ENCODE results near the gene PALLD. TPM values are rescaled to one million over a fixed set of nuclear protein-coding genes. Genes with fewer than 3 reads are reported as not detected.

Gene PALLD
- total RNA-seq, 1 donor from 2014 or later = 69.2 TPM

- no peak for DNase-seq (ENCODE audit: low read depth)
- Histone ChIP-seq H3K27me3 (ENCODE audit: control insufficient read depth, insufficient read depth, low read length) (no peaks in the 10 kb centered on the region), H3K4me3 (ENCODE audit: low read depth, low read length) (no peak overlapping the region), H3K36me3 (ENCODE audit: control insufficient read depth, insufficient read depth, low read length) (no peaks in the 10 kb centered on the region)
- no peak for FAIRE-seq
- TF ChIP-seq CTCF (IDR thresholded peaks at IDR 0.05; ENCODE audit: insufficient read depth, low read length, severe bottlenecking) = no peak
Measured at GRCh38 chr4:168685136-168685809, 188.4 kb downstream of the PALLD start.

GRCh38 chr4:168688584-168688983 lies 191.7 kb downstream of the PALLD start:
- DNase-seq (ENCODE audit: low read depth) (no peak), FAIRE-seq (no peak)
- Histone ChIP-seq H3K4me3 (ENCODE audit: low read depth, low read length) (no peak overlapping the region), H3K27me3 (ENCODE audit: control insufficient read depth, insufficient read depth, low read length) (no peaks in the 10 kb centered on the region), H3K36me3 (ENCODE audit: control insufficient read depth, insufficient read depth, low read length) (no peaks in the 10 kb centered on the region)
- no peak for TF ChIP-seq CTCF (IDR thresholded peaks at IDR 0.05; ENCODE audit: insufficient read depth, low read length, severe bottlenecking)

- H3K36me3 ChIP-seq (ENCODE audit: control insufficient read depth, insufficient read depth, low read length) = no peaks in the 10 kb centered on the region
Measured at GRCh38 chr4:168689791-168690190, 192.9 kb downstream of the PALLD start.

GRCh38 chr4:168690199-168690598 lies 193.3 kb downstream of the PALLD start:
- TF ChIP-seq CTCF (IDR thresholded peaks at IDR 0.05; ENCODE audit: insufficient read depth, low read length, severe bottlenecking) = no peak
- DNase-seq (ENCODE audit: low read depth) = no peak
- no peaks in the 10 kb centered on the region for H3K36me3 ChIP-seq (ENCODE audit: control insufficient read depth, insufficient read depth, low read length)
- no peaks in the 10 kb centered on the region for H3K27me3 ChIP-seq (ENCODE audit: control insufficient read depth, insufficient read depth, low read length)
- FAIRE-seq = no peak
- no peak overlapping the region for H3K4me3 ChIP-seq (ENCODE audit: low read depth, low read length)

More at GRCh38 chr4:168689791-168690190, 192.9 kb downstream of the PALLD start:
- no peak overlapping the region for H3K4me3 ChIP-seq (ENCODE audit: low read depth, low read length)
- DNase-seq (ENCODE audit: low read depth) (no peak), FAIRE-seq (no peak)
- no peaks in the 10 kb centered on the region for H3K27me3 ChIP-seq (ENCODE audit: control insufficient read depth, insufficient read depth, low read length)
- TF ChIP-seq CTCF (IDR thresholded peaks at IDR 0.05; ENCODE audit: insufficient read depth, low read length, severe bottlenecking) = no peak

- Histone ChIP-seq H3K4me3 (ENCODE audit: low read depth, low read length) (no peak overlapping the region), H3K36me3 (ENCODE audit: control insufficient read depth, insufficient read depth, low read length) (no peaks in the 10 kb centered on the region), H3K27me3 (ENCODE audit: control insufficient read depth, insufficient read depth, low read length) (no peaks in the 10 kb centered on the region)
- TF ChIP-seq CTCF (IDR thresholded peaks at IDR 0.05; ENCODE audit: insufficient read depth, low read length, severe bottlenecking) = no peak
- FAIRE-seq (no peak), DNase-seq (ENCODE audit: low read depth) (no peak)
Measured at GRCh38 chr4:168691631-168692369, 194.9 kb downstream of the PALLD start.
